Globus pallidus (tissue), 1 donor: ENCODE measurements around the gene MVB12B.

Source experiments
- DNase-seq: peaks from one replicate; pipeline ENCODE4 v3.0.0-alpha.2; 2015; ENCODE audit warnings: low spot score

MVB12B gene

DNA sequence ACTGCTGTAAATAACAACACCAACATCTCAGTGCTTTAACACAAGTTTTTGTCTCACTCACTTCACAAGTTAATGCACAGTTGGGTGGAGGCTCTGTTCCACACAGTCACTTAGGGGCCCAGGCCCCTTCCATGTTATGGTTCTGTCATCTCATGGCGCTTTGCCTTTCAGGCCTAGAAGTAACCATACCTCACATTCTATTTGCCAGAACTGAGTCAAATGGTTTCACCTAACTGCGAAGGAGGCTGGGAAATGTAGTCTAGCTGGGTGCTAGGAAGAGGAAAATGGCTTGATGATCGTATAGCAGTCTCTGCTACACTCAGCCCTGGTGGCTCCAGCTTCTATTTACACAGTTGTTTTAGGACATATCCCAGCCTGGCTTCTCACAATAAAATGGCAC lies 23.1 kb upstream of the MVB12B start:
- no peak for DNase-seq

DNA sequence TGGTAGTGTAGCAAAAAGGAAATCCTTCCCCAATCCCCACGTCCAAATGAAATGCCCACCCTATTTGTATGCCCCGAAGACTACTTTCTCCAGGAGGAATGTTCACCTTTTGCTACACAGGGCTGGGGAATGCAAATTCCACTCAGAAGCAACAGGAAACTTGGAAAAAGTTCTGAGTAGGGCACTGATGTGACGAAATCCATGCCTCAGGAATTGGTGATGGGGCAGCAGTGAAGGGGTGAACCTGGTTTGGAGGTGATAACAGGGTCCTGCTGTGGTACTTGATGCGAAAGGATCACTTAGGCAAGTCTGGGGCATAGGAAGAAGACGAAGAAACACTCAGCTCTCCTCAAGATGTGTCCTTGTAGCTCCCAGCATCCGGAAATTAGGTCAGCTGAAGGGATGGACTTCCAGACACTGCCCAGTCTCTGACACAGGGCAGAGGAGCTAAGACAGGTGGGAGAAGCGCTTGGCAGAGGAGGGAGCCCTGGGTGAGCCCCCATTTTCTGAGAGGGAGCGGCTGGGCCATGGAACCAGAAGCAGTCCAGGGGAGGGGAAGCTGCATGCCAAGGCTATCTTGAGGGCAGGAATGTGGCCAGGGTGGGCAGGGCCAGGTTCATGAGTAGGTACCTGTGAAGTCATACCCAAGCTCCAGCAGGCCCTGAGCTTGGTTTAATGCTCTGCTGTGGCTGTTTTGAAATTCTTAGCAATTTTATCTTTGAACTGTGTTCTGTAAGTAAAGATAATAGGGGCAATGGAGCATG lies 22.2 kb upstream of the MVB12B start:
- DNase-seq = no peak

DNA sequence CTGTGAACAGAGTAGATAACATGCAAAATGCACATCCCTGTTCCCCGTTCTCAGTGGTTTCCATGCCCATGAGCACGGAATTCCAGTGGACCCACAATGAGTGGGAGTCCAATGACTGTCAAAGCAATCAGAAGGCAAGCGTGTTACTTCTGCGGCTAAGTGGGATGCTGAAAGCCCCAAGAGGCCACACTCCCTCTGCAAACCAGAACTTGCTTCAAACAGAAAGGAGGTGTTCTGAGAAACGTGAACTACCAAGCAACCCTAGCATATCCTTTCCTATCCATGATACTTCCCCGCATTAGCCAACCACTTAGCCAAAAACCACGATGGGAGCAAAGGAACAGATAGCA lies 21.7 kb upstream of the MVB12B start:
- no peak for DNase-seq

DNA sequence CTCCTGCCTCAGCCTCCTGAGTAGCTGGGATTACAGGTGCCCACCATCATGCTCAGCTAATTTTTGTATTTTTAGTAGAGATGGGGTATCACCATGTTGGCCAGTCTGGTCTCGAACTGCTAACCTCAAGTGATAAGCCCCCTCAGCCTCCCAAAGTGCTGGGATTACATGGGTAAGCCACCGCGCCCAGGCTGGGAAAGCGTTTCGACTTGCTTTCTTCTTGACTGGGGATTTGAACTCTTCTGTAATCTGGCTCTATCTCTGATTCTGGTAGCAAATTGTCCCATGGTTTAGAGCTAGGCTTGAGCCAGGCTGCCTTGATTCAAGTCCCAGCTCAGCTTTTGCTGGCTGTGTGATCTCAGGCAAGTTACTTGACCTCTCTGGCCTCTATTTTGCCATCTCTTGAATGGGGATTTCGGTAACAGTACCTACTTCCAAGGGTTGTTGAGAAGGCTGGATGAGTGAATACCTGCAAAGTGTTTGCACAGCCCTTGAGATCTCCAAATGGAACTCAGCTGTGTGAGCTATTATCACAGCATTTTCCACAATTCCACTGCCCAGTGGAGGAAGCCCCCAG lies 20.5 kb upstream of the MVB12B start:
- no peak for DNase-seq

DNA sequence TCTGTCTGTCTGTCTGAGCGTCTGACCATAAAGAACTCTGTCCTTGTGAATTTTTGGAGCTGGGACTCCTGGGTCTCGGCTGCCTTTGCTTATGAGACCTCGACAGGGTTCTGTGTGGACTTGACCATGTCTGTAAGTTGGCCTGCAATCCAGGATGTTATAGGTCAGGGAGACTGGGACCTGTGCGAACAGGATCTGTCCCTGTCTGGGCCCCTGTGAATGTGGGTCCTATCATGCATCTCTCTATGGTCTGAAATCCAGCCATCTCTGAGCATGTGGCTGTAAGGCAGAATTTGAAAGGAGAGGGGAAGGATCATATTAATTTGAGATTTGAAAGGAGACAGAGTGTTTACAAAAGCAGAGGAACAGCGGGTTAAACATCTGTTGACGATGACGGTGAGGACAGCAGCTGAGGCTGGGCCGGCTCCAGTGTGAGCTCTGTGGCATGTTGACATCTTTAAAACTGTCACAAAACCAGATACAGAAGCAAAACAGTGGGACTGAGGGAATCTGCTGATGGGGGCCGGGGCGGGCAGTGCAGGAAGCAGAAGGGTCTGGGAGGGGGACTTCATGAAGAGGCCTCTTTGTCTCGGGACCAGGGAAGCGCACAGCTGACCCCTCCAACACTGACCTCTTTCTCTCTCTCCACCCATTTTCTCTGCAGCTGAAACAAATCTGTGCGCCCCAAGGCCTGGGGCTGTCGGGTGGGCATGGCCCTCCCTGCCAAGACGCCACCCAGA lies 19.1 kb upstream of the MVB12B start:
- DNase-seq = peak; percentile 97

DNA sequence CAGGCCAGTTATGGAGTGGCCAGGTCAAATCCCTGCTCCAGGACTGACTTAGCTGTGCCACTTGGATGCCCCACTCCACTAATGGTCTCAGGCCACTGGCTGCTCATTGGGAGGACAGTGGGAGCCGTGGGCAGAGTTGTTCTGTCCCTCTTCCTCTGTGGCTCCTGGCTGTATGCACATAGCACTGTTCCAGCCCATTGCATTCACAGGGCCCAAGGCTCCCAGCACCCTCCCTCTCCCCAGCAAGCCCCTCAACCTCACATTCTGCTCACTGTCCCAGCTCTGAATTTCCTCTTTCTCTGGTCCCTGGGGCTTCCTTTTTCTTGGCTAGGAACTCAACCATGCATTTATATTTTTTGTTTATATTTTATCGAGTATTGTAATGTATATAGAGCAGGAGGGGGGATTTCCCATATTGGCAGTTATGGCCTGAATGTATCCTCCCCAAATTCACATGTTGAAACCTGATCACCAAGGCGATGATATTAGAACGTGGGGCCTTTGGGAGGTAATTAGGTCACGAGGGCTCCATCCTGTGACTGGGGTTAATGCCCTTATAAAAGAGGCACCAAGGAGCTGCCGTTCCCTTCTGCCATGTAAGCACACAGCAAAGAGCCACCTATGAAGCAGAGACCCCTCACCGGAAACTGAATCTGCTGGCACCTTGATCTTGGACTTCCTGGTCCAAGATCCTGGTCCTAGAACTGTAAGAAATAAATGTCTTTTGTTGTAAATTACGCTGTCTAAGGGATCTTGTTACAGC lies 17.0 kb upstream of the MVB12B start:
- DNase-seq = no peak

DNA sequence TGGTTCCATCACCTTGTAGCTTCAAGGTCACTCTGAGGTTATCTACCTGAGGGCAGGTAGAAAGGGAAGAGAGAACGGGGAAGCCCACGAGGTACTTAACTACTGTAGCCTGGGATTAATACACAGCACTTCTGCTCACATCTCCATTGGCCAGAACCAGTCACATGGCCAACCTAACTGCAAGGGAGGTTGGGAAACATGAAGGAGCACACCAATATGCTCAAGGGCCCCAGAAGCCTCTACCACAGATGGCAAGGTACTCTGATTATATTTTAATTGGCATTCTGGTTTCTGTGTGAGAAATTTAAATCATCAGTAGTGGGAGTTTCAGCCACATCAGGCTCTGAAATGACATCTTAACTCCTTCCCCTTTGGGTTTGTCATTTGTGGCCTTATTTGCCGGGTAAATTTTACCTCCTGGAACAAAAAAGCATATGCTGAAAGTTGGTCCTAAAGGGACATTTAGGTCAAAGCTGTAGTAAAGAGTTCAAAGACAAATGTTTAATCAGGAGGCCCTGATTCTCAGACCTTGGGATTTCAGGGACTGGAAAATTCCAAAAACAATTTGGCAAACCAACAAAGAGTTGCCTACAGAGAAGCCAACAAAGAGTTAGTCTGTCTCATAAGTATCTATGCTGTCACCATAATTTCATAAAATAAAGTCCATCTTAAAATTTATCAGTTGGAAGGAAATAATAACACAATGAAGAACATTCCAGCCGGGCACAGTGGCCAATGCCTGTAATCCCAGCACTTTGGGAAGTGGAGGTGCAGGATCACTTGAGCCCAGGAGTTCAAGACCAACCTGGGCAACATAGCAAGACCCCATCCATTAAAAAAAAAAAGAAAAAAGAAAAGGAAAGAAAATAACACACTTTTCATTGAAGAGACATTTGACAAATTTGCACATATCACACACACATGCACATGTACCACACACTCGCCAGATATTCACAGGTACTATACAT lies 13.8 kb upstream of the MVB12B start:
- no peak for DNase-seq

DNA sequence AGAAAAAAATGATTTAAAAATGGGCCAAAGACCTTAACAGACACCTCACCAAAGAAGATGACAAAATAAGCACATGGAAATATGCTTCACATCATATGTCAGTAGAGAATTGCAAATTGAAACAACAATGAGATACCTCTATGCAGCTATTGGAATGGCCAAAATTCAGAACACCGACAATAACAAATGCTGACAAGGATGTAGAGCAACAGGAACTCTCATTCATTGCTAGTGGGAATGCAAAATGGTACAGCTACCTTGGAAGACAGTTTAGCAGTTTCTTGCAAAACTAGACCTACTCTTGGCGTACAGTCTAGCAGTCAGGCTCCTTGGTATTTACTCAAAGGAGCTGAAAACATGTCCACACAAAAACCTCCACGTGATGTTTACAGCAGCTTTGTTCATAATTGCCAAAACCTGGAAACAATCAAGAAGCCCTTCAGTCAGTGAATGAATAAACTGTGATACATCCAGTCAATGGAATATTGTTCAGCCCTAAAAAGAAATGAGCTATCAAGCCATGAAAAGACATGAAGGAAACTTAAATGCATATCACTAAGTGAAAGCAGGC lies 10.5 kb upstream of the MVB12B start:
- DNase-seq = no peak

DNA sequence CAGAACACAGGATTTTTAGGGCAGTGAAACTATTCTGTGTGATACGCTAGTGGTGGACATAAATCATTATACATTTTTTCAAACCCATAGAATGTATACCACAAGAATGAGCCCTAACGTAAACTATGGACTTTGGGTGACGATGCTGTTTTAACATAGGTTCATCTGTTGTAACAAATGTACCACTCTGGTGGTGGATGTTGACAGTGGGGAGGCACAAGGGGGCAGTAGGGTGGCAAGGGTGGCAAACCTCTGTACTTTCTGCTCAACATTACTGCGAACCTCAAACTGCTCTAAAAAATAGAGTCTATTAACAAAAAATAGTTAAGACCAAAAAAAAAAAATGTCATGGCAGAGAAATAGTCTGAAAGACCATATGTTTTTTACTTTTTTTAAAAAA lies 9.1 kb upstream of the MVB12B start:
- DNase-seq = peak; percentile 58

DNA sequence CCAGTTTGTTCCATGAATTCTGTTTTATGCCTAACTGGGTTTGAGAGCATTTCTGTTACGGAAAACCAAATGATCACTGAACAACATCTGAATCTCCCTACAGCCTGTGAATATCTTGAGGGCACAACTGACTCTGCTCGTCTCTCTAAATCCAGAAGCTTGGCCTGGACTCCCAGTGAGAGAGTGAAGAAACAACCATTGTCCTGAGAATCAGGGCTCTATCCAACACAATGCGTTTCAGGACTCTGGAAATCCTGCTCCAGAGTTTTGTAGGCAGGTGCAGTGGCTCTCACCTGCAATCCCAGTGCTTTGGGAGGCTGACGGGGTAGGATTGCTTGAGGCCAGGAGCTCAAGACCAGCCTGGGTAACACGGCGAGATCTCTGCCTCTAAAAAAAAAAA lies 7.8 kb upstream of the MVB12B start:
- no peak for DNase-seq

DNA sequence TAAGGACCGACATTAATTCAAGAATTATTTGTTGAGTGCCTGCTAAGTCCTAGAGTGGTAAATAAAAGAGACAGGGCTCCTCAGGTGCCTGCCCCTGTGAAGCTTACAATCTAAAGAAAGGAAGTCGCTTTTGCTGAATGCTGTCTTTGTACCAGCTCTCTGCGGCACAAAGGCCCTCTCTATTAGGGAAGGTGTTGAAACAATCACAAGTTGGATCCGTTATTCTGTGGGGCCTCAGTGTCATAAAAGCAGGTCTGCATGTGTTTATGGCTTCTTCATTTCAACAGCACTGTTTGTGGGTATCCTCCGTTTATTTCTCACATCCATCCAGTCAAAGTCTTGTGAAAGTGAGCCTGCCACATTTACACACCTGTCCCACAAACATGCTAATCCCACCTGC lies 7.0 kb upstream of the MVB12B start:
- no peak for DNase-seq

DNA sequence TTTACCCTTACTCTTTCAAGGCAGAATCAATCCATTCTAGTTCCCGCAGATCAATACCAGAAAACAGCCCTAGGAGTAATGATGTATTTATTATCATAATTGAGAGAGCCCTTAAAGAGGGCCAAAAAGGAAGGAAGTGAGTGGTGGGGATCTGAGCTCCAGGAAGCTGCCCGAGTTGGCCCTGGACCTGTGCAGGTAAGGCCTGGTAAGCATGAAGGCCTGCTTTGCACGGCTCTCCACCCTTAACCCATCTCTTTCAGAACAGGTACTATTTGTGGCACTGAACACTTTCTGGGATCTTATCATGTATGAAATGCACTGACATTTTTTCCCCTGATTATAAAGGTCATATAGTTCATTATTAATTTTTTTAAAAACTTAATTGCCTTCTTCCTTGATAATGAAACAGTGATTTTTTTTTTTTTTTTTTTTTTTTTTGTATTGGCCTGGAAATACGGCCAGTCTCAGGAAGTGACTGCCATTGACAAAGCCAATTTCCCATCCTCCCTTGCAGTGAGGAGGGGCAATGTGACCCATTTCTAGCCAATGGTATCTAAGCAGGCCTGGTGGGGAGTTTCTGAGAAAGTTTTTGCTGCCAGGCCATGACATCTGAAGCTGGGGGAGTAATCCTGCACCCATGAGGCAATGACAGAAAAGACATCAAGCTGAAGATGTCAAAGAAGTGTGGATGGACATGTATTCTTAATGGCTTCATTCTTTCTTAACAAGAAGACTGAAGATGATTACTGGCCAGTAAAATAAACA lies 6.3 kb upstream of the MVB12B start:
- DNase-seq = no peak

DNA sequence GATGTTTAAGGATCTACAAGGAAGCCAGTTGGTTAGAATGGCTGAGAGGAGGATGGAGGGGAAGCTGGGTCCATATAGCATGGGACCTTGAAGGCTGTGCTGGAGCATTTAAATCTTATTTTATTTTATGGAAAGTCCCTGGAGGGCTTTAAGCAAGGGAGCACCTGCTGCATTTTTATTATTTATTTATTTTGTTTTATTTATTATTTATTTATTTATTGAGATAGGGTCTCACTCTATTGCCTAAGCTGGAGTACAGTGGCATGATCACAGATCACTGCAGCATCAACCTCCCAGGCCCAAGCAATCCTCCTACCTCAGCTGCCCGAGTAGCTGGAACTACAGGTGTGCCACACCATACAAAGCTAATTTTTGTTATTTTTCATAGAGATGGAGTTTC lies 4.9 kb upstream of the MVB12B start:
- no peak for DNase-seq

DNA sequence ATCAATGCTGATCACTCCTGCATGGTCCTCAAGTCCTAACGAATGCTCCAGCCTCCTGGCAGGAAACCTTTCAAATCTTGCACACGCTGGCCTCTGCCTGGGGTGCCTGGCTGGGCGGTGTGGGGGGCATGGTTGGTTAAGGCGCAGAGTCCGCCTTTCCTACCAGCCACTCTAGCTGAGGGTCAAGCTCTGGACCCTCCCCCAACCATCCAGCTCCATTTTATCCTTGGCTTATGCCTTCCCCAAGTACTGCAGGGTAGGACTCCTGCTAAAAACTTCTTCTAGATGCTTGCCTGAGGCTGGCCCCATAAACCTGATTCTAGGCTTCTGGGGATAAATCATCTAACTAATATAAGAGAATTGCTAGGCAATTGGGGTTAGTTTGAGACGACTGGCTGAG lies 808 bp upstream of the MVB12B start:
- DNase-seq = no peak

DNA sequence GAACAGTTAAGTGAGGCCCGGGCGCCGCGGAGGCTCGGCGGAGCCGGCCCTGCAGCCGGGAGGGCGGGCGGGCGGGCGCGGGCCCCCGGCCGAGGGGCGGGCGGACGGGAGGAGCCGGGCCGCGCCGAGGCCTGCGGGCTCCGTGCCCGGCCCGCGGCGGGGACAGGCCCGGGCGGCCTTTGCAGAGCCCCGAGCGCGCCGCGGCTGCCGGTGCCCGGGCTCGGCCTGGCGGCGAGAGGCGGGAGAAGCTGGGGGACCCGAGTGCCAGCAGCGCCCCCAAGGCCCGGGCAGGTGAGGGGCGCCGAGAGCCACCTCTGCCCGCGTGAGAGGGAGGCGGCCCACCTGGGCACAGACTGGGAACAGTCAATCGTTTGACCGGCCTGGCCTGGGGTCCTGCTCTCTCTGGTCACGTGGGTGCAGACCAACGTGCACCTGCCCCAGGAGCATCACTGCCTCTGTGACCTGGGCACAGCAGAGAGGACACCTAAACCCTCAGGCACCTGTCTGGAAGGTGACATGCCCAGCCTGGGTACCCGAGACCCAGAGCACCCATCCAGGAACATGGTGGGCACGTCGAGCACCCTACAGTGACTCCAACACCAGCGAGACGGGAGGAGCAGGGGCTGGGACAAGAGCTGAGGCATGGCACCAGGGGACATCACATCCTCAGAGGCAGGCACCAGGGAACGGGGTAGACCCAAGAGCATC lies 531 bp downstream of the MVB12B start:
- no peak for DNase-seq

DNA sequence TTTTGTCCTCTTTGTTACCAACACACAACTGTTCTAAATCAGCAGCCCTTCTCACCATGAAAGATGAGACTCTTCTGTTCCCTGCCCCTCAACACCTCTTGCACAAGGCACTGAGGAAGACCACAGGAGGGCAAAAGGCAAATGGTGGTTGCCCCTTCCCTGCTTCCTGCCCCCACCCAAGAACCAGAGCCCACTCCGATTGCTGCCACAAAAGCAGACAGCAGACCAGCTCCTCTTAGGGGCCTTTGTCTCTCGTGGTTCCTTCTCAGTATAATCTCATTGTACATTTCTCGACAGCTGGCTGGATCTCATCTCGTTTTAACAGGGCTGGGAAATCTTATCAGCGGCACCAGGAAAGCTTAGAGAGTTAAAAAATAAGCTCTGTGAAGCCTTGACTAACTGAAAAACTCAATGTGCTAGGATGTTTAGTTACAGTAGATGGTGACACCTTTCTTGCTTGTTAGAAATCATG lies 1.1 kb downstream of the MVB12B start:
- DNase-seq = peak; percentile 77

DNA sequence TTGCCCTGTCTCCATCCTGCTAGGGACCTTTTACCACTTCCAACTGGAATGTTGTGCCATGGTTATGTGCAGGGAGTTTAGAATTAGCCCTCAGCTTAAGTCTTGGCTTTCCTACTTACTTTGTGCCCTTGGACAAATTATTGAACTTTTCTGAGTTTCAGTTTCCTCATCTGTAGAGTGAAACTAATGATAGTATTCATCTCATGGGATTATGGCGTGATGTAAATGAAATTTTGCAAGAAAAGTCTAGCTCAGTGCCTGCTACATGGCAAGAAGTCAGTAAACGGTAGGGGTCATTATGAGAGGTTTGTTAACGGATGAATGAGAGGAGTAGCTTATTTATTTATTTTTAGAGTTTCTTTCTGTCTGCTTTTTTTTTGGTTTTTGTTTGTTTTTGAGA lies 1.8 kb downstream of the MVB12B start:
- no peak for DNase-seq

DNA sequence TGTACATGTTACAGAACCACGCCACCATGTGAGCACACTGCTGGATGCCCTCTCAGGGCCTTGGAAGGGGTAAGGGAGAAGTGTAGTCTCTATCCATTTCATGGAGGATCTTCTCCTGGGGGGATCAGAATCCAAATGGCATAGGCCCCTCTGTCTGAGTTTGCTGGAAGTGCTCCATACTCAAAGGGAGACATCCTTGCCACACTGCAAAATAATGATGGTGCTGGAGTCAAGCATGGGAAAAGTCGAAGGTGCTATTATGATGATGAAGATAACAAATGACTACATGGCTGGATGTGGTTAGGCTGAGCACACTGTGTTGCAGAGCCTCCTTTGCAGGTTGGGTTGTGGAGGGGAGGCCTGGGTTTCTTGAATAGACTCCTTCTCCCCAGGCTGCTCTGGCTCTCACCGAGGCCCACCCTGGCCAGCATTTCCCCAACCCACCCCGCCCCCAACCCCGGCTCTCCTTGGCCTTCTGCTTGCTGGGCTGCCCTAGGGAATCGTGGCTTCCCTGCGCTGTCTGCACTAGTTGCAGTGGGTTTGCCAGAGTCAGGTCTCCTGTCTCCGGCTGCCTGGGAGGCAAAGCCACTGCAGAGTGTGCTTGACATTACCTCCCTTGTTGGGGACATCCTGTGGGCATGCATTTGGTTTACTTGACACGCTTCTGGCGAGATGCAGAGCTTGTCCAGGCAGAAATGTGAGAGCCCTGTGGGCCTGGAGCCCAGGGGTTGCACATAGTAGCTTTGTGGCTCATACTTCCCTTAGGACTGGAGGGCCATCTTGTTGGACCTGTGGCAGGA lies 3.0 kb downstream of the MVB12B start:
- no peak for DNase-seq

DNA sequence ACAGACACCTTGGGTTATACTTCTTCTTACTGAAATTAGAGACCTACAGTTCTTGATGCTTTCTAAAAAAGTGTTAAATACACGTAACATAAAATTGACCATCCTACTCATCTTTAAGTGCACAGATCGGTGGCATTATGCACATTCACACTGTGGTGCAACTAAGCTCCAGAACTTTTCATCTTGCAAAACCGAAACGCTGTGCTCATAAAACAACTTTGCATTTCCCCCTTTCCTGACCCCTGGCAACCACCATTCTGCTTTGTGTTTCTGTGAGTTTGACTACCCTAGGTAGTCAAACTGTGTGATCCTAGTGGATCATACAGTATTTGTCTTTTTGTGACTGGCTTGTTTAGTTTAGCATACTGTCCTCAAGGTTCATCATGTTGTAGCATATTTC lies 3.9 kb downstream of the MVB12B start:
- DNase-seq = no peak
